PC-9 (cell line): ENCODE measurements around the gene MOB1A. TPM values are rescaled to one million over a fixed set of nuclear protein-coding genes. Genes with fewer than 3 reads are reported as not detected.

ENCODE experiments used
- BruUV-seq: library from RNA; stranded (reverse); fragments of 400-500 nt; replicated peaks from 2 replicates; lab custom pipeline; 2021; lab: Mats Ljungman, UMichigan
- CTCF ChIA-PET: fragments of 300-600 bp; sonication (Branson Sonifier 250); formaldehyde crosslinking; loops from one replicate; lab custom pipeline; 2022; ENCODE audit warnings: antibody characterized with exemption; lab: Charles Lee
- POLR2A ChIA-PET: fragments of 300-600 bp; sonication (Branson Sonifier 250); formaldehyde crosslinking; loops from one replicate; lab custom pipeline; 2022; ENCODE audit warnings: antibody characterized with exemption; ENCODE audit not compliant: unreplicated experiment; lab: Charles Lee
- DNase-seq, 2 experiments: peaks; one replicate each; pipeline versions ENCODE4 v3.0.0 to v3.0.0-alpha.2; 2015 to 2022; ENCODE audit warnings: mixed read lengths in 1 of 2
- H2AFZ ChIP-seq: fragments of 200-600 bp; sonication (generic); 2 replicates; pipeline ENCODE4 v1.8.1; 2017; ENCODE audit warnings: antibody characterized with exemption
- H3F3A ChIP-seq: fragments of 200-600 bp; sonication (generic); 2 replicates; pipeline ENCODE4 v1.8.1; 2017; ENCODE audit warnings: antibody characterized with exemption, mild to moderate bottlenecking, low read depth; ENCODE audit not compliant: insufficient read depth
- H3K27ac ChIP-seq: fragments of 200-600 bp; sonication (generic); 2 replicates; pipeline ENCODE4 v1.6.1; 2016; ENCODE audit warnings: mixed run types
- H3K27me3 ChIP-seq: fragments of 200-600 bp; sonication (generic); 2 replicates; pipeline ENCODE4 v1.6.1; 2016; ENCODE audit warnings: low read depth, mixed run types; ENCODE audit not compliant: insufficient read depth
- H3K36me3 ChIP-seq: fragments of 200-600 bp; sonication (generic); 2 replicates; pipeline ENCODE4 v1.6.1; 2016; ENCODE audit warnings: low read depth, mixed run types
- H3K4me1 ChIP-seq: fragments of 200-600 bp; sonication (generic); replicated peaks from 2 replicates; pipeline ENCODE4 v1.6.1; 2016; ENCODE audit warnings: mixed run types; ENCODE audit not compliant: insufficient read depth
- H3K4me2 ChIP-seq: fragments of 200-600 bp; sonication (generic); 2 replicates; pipeline ENCODE4 v1.6.1; 2017; ENCODE audit warnings: mixed run types
- H3K4me3 ChIP-seq: fragments of 200-600 bp; sonication (generic); 2 replicates; pipeline ENCODE4 v1.6.1; 2016; ENCODE audit warnings: mixed run types
- H3K79me2 ChIP-seq: fragments of 200-600 bp; sonication (generic); 2 replicates; pipeline ENCODE4 v1.6.1; 2017; ENCODE audit warnings: low read depth, mixed run types
- H3K9me2 ChIP-seq: fragments of 200-600 bp; sonication (generic); 2 replicates; pipeline ENCODE4 v1.8.1; 2017; ENCODE audit warnings: mild to moderate bottlenecking; ENCODE audit not compliant: insufficient read depth
- H3K9me3 ChIP-seq: fragments of 200-600 bp; sonication (generic); 2 replicates; pipeline ENCODE4 v1.8.1; 2016; ENCODE audit warnings: low read depth; ENCODE audit not compliant: insufficient read depth
- H4K20me1 ChIP-seq: fragments of 200-600 bp; sonication (generic); 2 replicates; pipeline ENCODE4 v1.8.1; 2017; ENCODE audit not compliant: insufficient read depth
- EZH2 ChIP-seq: fragments of 200-600 bp; sonication (generic); IDR thresholded peaks from 2 replicates; pipeline ENCODE4 v1.8.0; 2017; ENCODE audit warnings: antibody characterized with exemption, low read depth
- intact Hi-C: fragments of 100-400 bp; cut with micrococcal nuclease; formaldehyde crosslinking; loops from one replicate; pipeline ENCODE4 v1.10.0; 2022; ENCODE audit not compliant: unreplicated experiment
- total RNA-seq: library from RNA; stranded (reverse); gene quantifications from 2 replicates; pipeline ENCODE4 v1.2.3, GENCODE V29; 2021
- TF ChIP-seq, protein P1 (sequence below): fragments of 200-600 bp; sonication (generic); conservative IDR thresholded peaks from 2 replicates; pipeline ENCODE4 v1.6.1; 2017; ENCODE audit warnings: mixed run types, antibody characterized with exemption, mild to moderate bottlenecking, moderate library complexity

The MOB1A gene
- total RNA-seq, 1 experiment from 2014 or later = 143 TPM

DNA sequence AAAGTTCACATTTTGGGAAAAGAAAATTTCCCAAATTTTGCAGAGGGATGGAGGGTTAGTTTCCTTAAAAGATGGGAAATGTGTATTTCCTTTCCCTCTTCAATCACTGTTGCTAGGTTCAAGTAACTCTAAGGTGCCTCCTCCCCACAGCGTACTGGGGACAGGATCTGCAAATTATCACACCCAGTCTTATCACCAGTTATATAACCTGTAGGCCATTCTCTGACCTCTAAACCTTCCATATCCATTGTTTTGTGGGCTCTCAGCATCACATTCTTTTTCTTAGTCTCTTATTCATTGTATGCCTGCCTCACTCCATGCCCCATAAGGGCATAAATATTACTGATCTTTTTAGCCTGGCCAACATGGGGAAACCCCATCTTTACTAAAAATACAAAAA, 16.1 kb upstream of the MOB1A start:
- no peak overlapping the region for H2AFZ ChIP-seq
- no peaks in the 10 kb centered on the region for H3K27me3 ChIP-seq
- peaks cover 8% of the 10 kb centered on the region for H3K79me2 ChIP-seq
- no peak overlapping the region for H3K27ac ChIP-seq
- peaks cover 5% of the 10 kb centered on the region; the same call in 1 of the 2 replicates for H3K4me1 ChIP-seq
- ChIA-PET CTCF (no interaction called here), POLR2A (no interaction called here)
- no peak overlapping the region for H3K4me2 ChIP-seq
- peaks cover 4% of the 10 kb centered on the region; the same call in 1 of the 2 replicates for H3F3A ChIP-seq
- H3K9me3 ChIP-seq = no peaks in the 10 kb centered on the region
- intact Hi-C loops = no loop called here
- H3K9me2 ChIP-seq = no peaks in the 10 kb centered on the region
- H4K20me1 ChIP-seq = peaks cover 4% of the 10 kb centered on the region
- H3K4me3 ChIP-seq = no peak overlapping the region
- no peak for DNase-seq
- peaks cover 1% of the 10 kb centered on the region; the same call in 1 of the 2 replicates for H3K36me3 ChIP-seq
- TF ChIP-seq, protein P1, sequence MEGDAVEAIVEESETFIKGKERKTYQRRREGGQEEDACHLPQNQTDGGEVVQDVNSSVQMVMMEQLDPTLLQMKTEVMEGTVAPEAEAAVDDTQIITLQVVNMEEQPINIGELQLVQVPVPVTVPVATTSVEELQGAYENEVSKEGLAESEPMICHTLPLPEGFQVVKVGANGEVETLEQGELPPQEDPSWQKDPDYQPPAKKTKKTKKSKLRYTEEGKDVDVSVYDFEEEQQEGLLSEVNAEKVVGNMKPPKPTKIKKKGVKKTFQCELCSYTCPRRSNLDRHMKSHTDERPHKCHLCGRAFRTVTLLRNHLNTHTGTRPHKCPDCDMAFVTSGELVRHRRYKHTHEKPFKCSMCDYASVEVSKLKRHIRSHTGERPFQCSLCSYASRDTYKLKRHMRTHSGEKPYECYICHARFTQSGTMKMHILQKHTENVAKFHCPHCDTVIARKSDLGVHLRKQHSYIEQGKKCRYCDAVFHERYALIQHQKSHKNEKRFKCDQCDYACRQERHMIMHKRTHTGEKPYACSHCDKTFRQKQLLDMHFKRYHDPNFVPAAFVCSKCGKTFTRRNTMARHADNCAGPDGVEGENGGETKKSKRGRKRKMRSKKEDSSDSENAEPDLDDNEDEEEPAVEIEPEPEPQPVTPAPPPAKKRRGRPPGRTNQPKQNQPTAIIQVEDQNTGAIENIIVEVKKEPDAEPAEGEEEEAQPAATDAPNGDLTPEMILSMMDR = no peak
- TF ChIP-seq EZH2 = no peak
- no TSS peak for BruUV-seq

DNA sequence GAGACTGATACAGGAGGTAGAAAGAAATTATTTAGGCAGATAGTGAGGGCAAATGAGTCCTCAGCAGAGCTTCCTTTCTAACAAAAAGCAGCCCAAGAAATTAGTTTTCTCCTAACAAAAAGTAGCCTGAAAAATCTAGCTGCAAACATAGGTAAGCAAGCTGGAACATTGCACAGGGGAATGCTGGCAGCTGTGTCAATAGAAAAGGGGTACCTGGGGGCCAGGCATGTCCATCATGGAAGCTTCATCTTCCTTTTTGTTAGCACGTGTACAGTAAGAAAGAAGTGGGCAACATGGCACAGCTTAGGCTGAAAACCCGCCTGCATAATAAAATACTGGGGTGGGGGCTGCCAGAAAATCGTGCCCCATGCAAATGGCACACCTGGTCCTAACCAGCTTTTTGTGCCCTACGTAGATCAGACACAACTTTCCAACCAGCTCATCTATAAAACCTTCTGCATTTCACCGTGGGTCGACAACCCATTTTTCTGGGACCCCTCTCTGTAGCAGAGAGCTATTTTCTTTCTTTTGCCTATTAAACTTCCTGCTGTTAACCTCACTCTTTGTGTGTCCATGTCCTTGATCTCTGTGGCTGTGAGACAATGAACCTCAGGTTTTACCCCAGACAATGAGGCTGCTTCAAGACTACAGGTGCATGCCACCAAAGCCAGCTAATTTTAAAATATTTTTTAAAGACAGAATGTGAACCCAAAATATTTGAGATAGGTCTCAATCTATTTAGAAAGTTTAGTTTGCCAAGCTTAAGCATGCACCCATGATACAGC, 13.1 kb upstream of the MOB1A start:
- H3F3A ChIP-seq = no peaks in the 10 kb centered on the region
- no peaks in the 10 kb centered on the region for H3K27me3 ChIP-seq
- H3K4me1 ChIP-seq = no peaks in the 10 kb centered on the region
- no peaks in the 10 kb centered on the region for H3K36me3 ChIP-seq
- H3K9me2 ChIP-seq = no peaks in the 10 kb centered on the region
- POLR2A ChIA-PET = interaction anchor here (0.6 kb wide), 1 partner anchor 433 kb away, joined by 3 read pairs; no protein-coding TSS in a partner anchor
- H2AFZ ChIP-seq = no peak overlapping the region
- no peak for TF ChIP-seq EZH2
- TF ChIP-seq, protein P1 = no peak
- H3K27ac ChIP-seq = no peak overlapping the region
- DNase-seq = no peak
- CTCF ChIA-PET = interaction anchor here (0.7 kb wide), 1 partner anchor 363 kb away, joined by 3 read pairs; no protein-coding TSS in a partner anchor
- intact Hi-C loops = no loop called here
- no TSS peak for BruUV-seq
- no peaks in the 10 kb centered on the region for H4K20me1 ChIP-seq
- no peaks in the 10 kb centered on the region for H3K9me3 ChIP-seq
- H3K79me2 ChIP-seq = no peaks in the 10 kb centered on the region
- no peak overlapping the region for H3K4me3 ChIP-seq
- no peak overlapping the region for H3K4me2 ChIP-seq

DNA sequence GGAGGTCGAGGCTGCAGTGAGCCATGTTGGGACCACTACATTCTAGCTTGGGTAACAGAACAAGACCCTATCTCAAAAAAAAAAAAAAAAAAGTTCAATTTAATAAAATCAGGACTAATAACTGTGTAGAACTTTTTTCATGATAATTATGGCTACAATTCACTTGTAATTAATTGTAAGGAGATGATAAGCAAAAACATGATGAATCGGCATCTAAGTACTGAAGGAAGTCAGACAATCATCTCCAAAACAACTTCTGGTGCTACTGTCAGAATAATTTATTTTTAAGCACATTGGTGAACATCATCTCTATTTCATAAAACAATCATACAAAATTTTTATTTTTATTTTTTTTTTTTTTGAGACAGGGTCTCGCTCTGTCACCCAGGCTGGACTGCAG, 10.0 kb upstream of the MOB1A start:
- CTCF ChIA-PET = no interaction called here
- Histone ChIP-seq H4K20me1 (no peaks in the 10 kb centered on the region), H3K4me3 (no peak overlapping the region), H3K4me2 (no peak overlapping the region), H3K79me2 (no peaks in the 10 kb centered on the region), H3K27ac (no peak overlapping the region), H3K9me2 (no peaks in the 10 kb centered on the region), H3K36me3 (no peaks in the 10 kb centered on the region), H3K27me3 (no peaks in the 10 kb centered on the region), H2AFZ (no peak overlapping the region), H3K9me3 (no peaks in the 10 kb centered on the region), H3K4me1 (no peaks in the 10 kb centered on the region), H3F3A (no peaks in the 10 kb centered on the region)
- DNase-seq = no peak
- POLR2A ChIA-PET = interaction anchor here (1.0 kb wide), 1 partner anchor 10 kb away, joined by 8 read pairs; the partner anchor contains the start of gene MOB1A
- intact Hi-C loops = no loop called here
- no peak for TF ChIP-seq EZH2
- TF ChIP-seq, protein P1 = no peak
- BruUV-seq = no TSS peak
